Caco-2 (cell line): ENCODE data around the gene VPS52. TPM values are rescaled to one million over a fixed set of nuclear protein-coding genes. Genes with fewer than 3 reads are reported as not detected.
A peak's percentile ranks its signal among the peaks of the same experiment; 100 is the strongest.

Source experiments
- BruUV-seq: library from RNA; stranded (reverse); fragments of 400-500 nt; replicated peaks from 2 replicates; lab custom pipeline; 2021; lab: Mats Ljungman, UMichigan
- CTCF ChIA-PET: fragments of 300-600 bp; sonication (Branson Sonifier 250); formaldehyde crosslinking; loops from one replicate; lab custom pipeline; 2022; ENCODE audit warnings: antibody characterized with exemption; lab: Charles Lee
- POLR2A ChIA-PET: fragments of 300-600 bp; sonication (Branson Sonifier 250); formaldehyde crosslinking; loops from one replicate; lab custom pipeline; 2022; ENCODE audit warnings: antibody characterized with exemption; lab: Charles Lee
- DNase-seq, 2 experiments: peaks; one replicate each; pipeline versions ENCODE4 v3.0.0 to v3.0.0-alpha.2; 2020 to 2022
- H3K27me3 ChIP-seq: replicated peaks from 2 replicates; pipeline ENCODE4 v1.6.0; 2011; ENCODE audit warnings: low read length; ENCODE audit not compliant: control insufficient read depth, insufficient read depth
- H3K36me3 ChIP-seq: 2 replicates; pipeline ENCODE4 v1.5.1; 2011; ENCODE audit warnings: low read length; ENCODE audit not compliant: control insufficient read depth, insufficient read depth
- H3K4me1 ChIP-seq: fragments of 250-450 bp; sonication (Bioruptor Pico); 2 replicates; pipeline ENCODE4 v1.5.1; 2020; ENCODE audit warnings: mild to moderate bottlenecking
- H3K4me3 ChIP-seq: 2 replicates; pipeline ENCODE4 v1.5.1; 2011; ENCODE audit warnings: low read depth, mild to moderate bottlenecking, control low read depth, low read length
- H3K9me3 ChIP-seq: fragments of 250-450 bp; sonication (Bioruptor Pico); 2 replicates; pipeline ENCODE4 v1.5.1; 2020; ENCODE audit warnings: mild to moderate bottlenecking, moderate library complexity
- H3K27ac Mint-ChIP-seq: one replicate; pipeline ENCODE4 v1.8.0; 2022; ENCODE audit warnings: mixed read lengths; ENCODE audit not compliant: unreplicated experiment
- H3K27me3 Mint-ChIP-seq: one replicate; pipeline ENCODE4 v1.8.0; 2022; ENCODE audit warnings: mixed read lengths; ENCODE audit not compliant: insufficient read depth, unreplicated experiment
- H3K36me3 Mint-ChIP-seq: one replicate; pipeline ENCODE4 v1.8.0; 2022; ENCODE audit warnings: mild to moderate bottlenecking, mixed read lengths; ENCODE audit not compliant: insufficient read depth, unreplicated experiment
- H3K4me1 Mint-ChIP-seq: one replicate; pipeline ENCODE4 v1.8.0; 2022; ENCODE audit warnings: low read depth, mixed read lengths; ENCODE audit not compliant: unreplicated experiment
- H3K4me3 Mint-ChIP-seq: one replicate; pipeline ENCODE4 v1.8.0; 2022; ENCODE audit warnings: mild to moderate bottlenecking, moderate library complexity, mixed read lengths; ENCODE audit not compliant: unreplicated experiment
- H3K9me3 Mint-ChIP-seq: one replicate; pipeline ENCODE4 v1.8.0; 2022; ENCODE audit warnings: mixed read lengths; ENCODE audit not compliant: unreplicated experiment
- intact Hi-C: fragments of 100-400 bp; cut with micrococcal nuclease; formaldehyde crosslinking; loops from one replicate; pipeline ENCODE4 v1.10.0; 2022; ENCODE audit not compliant: unreplicated experiment
- total RNA-seq: library from RNA; stranded (reverse); gene quantifications from 2 replicates; pipeline ENCODE4 v1.2.3, GENCODE V29; 2022
- TF ChIP-seq, protein P1 (sequence below), 2 experiments: fragments of 200-600 bp in 1 of 2; IDR thresholded peaks; 1 replicate in 1 of 2; 2 replicates in 1 of 2; pipeline versions ENCODE4 v1.5.1 to v1.8.0; 2011 to 2022; ENCODE audit warnings: antibody characterized with exemption in 1 of 2, control low read depth in 1 of 2, inconsistent platforms in 1 of 2, low read depth in 1 of 2, low read length in 1 of 2, mild to moderate bottlenecking in 1 of 2, moderate library complexity in 1 of 2; ENCODE audit not compliant: insufficient read depth in 1 of 2, severe bottlenecking in 1 of 2, unreplicated experiment in 1 of 2

The VPS52 gene
- total RNA-seq, 1 experiment from 2014 or later, result 55.6 TPM

DNA sequence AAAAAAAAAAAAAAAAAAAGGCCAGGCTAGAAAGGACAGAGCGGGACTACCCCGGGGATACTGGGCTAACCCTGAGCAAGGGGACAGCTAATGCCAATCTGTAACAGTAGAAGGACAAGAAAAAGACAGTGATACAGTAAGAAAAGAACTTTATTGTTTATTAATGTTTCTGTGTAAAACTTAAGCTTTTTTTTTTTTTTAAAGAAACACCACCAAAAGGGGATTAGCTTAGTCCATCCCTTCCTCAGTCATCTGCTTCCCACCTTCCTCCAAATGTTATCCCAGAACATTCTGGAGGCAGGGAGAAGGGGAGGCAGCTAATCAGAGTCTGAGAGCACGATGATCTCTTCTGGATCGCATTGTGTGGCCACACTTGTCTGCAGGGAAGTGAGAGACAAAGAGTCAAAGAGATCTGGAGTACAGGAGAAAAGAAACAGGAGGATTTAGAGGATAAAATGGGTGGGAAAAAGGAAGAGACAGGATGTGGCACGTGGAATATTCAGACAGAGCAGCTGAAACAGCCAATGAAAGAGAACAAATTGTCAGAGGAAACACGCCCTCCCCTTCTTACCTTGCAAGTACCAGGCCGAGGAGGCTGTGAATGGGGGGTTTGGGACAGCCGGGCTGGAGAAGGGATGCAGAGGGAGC is 46.9 kb upstream of the VPS52 start:
- peak overlapping the region; percentile 90 for H3K27ac Mint-ChIP-seq
- no peaks in the 10 kb centered on the region for H3K27me3 Mint-ChIP-seq
- H3K4me3 Mint-ChIP-seq, result peak overlapping the region; percentile 89
- no peak for DNase-seq
- Histone ChIP-seq H3K4me3 (peak overlapping the region; percentile 73), H3K36me3 (peaks cover 5% of the 10 kb centered on the region), H3K4me1 (peaks cover 22% of the 10 kb centered on the region), H3K9me3 (no peaks in the 10 kb centered on the region), H3K27me3 (no peaks in the 10 kb centered on the region)
- intact Hi-C loops, result no loop called here
- TF ChIP-seq, protein P1, sequence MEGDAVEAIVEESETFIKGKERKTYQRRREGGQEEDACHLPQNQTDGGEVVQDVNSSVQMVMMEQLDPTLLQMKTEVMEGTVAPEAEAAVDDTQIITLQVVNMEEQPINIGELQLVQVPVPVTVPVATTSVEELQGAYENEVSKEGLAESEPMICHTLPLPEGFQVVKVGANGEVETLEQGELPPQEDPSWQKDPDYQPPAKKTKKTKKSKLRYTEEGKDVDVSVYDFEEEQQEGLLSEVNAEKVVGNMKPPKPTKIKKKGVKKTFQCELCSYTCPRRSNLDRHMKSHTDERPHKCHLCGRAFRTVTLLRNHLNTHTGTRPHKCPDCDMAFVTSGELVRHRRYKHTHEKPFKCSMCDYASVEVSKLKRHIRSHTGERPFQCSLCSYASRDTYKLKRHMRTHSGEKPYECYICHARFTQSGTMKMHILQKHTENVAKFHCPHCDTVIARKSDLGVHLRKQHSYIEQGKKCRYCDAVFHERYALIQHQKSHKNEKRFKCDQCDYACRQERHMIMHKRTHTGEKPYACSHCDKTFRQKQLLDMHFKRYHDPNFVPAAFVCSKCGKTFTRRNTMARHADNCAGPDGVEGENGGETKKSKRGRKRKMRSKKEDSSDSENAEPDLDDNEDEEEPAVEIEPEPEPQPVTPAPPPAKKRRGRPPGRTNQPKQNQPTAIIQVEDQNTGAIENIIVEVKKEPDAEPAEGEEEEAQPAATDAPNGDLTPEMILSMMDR (IDR thresholded peaks at IDR 0.05; ENCODE audit: insufficient read depth in 1 of 2, low read depth in 1 of 2, low read length in 1 of 2, severe bottlenecking in 1 of 2, unreplicated experiment in 1 of 2), result no peak
- H3K4me1 Mint-ChIP-seq, result peaks cover 45% of the 10 kb centered on the region
- ChIA-PET POLR2A (interaction anchor here (0.6 to 1.9 kb wide), 15 partner anchors 19 to 1498 kb away, joined by 4 to 22 read pairs (median 6); partner anchors contain the start of genes CUTA, KIFC1, PFDN6 and RGL2), CTCF (interaction anchor here (0.6 to 2.0 kb wide), 9 partner anchors 19 to 386 kb away, joined by 3 to 20 read pairs (median 4); partner anchors contain the start of gene RGL2)
- H3K9me3 Mint-ChIP-seq, result no peaks in the 10 kb centered on the region
- BruUV-seq, result no TSS peak
- peaks cover 60% of the 10 kb centered on the region for H3K36me3 Mint-ChIP-seq

DNA sequence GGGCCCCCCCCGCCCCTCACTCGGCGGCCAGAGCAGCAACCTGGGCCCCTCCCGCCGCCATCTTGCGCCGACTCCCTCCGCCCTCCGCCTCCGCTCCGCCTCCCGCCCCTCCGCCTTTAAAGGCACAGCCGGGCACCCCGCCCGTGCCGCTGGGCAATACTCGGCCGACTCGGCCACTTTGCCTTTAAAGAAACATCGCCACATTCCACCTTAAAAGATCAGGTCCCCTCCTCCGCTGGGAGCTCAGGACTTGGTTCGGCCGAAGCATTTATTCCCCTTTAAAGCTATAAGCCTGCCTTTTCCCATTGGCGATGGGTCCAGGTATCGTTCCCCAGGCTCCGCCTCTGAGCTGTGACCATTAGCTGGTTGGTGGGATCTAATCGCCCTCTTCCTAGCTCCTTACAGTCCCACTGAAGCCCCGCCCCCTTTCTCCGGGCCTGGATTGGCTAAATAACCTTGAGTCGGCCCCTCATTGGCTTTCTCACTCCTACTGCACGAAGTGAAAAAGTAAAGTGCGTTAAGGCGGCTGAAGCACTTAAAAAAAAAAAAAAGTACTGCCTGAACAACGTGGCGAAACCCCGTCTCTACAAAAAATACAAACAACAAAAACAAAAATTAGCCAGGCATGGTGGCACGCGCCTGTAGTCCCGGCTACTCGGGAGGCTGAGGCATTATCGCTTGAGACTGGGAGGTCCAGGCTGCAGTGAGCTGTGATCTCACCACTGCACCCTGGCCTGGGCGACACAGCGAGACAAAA is 46.2 kb upstream of the VPS52 start, which contains the start of gene ZBTB22:
TSS of gene ZBTB22 (minus strand) at position 76 of the 757 bp plus-strand sequence. CDS start 828 bp downstream, outside the sequence.
- BruUV-seq, result TSS peak; percentile 35
- peak within 1 kb of the TSS; percentile 90 for H3K27ac Mint-ChIP-seq
- H3K4me1 ChIP-seq, result peaks cover 22% of the 10 kb centered on the region
- no peaks in the 10 kb centered on the region for H3K9me3 Mint-ChIP-seq
- H3K36me3 Mint-ChIP-seq, result peaks cover 64% of the 10 kb centered on the region
- H3K4me3 Mint-ChIP-seq, result peak within 1 kb of the TSS; percentile 89
- TF ChIP-seq, protein P1 (IDR thresholded peaks at IDR 0.05; ENCODE audit: insufficient read depth in 1 of 2, low read depth in 1 of 2, low read length in 1 of 2, severe bottlenecking in 1 of 2, unreplicated experiment in 1 of 2), result no peak
- no peaks in the 10 kb centered on the region for H3K27me3 Mint-ChIP-seq
- CTCF ChIA-PET, result interaction anchor here (0.5 to 2.0 kb wide), 13 partner anchors 18 to 433 kb away, joined by 3 to 21 read pairs (median 4); partner anchors contain the start of genes RGL2, RPS18 and VPS52
- H3K27me3 ChIP-seq, result no peaks in the 10 kb centered on the region
- intact Hi-C loops, result no loop called here
- no peaks in the 10 kb centered on the region for H3K9me3 ChIP-seq
- peak within 1 kb of the TSS; percentile 73 for H3K4me3 ChIP-seq
- POLR2A ChIA-PET, result interaction anchor here (0.5 to 1.9 kb wide), 18 partner anchors 8 to 1498 kb away, joined by 3 to 22 read pairs (median 4); partner anchors contain the start of genes CUTA, KIFC1, PFDN6 and RGL2
- peaks cover 5% of the 10 kb centered on the region for H3K36me3 ChIP-seq
- peak; percentile 98 to 99 for DNase-seq
- H3K4me1 Mint-ChIP-seq, result peaks cover 45% of the 10 kb centered on the region

DNA sequence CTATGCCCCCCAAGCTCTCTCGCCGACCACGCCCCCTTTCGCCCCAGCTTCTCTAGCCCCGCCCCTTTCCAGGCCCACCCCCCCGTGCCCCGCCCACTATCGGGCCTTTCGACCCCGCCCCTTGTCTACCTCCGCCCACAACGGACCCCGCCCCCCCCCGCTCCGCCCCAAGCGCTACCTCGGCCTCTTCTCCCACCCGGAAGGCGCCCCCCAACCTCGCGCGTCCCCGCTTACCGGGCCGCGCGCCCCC is 45.7 kb upstream of the VPS52 start:
- DNase-seq, result no peak
- Histone ChIP-seq H3K4me3 (peak overlapping the region; percentile 73), H3K36me3 (peaks cover 5% of the 10 kb centered on the region), H3K27me3 (no peaks in the 10 kb centered on the region), H3K4me1 (peaks cover 22% of the 10 kb centered on the region), H3K9me3 (no peaks in the 10 kb centered on the region)
- Mint-ChIP-seq H3K4me3 (peak overlapping the region; percentile 89), H3K27ac (peak overlapping the region; percentile 90), H3K36me3 (peaks cover 64% of the 10 kb centered on the region), H3K27me3 (no peaks in the 10 kb centered on the region), H3K9me3 (no peaks in the 10 kb centered on the region), H3K4me1 (peaks cover 43% of the 10 kb centered on the region)
- TF ChIP-seq, protein P1 (IDR thresholded peaks at IDR 0.05; ENCODE audit: insufficient read depth in 1 of 2, low read depth in 1 of 2, low read length in 1 of 2, severe bottlenecking in 1 of 2, unreplicated experiment in 1 of 2), result no peak
- POLR2A ChIA-PET, result interaction anchor here (0.5 to 1.9 kb wide), 14 partner anchors 8 to 345 kb away, joined by 3 to 22 read pairs (median 6); partner anchors contain the start of genes CUTA, KIFC1, PFDN6 and RGL2
- no TSS peak for BruUV-seq
- CTCF ChIA-PET, result interaction anchor here (0.5 to 2.0 kb wide), 9 partner anchors 18 to 109 kb away, joined by 3 to 21 read pairs (median 6); partner anchors contain the start of genes RGL2, RPS18 and VPS52
- intact Hi-C loops, result no loop called here
